DMS153 (cell line): ENCODE results near the gene CYSRT1.
"Not testable (repeated sequence)": the region's sequence is repeated elsewhere in the genome, so short reads cannot be mapped to it uniquely, and the experiment has no call there.

Experiments used
- DNase-seq: peaks from one replicate; lab custom pipeline; 2025; lab: John Stamatoyannopoulos, UW

CYSRT1 gene

DNA sequence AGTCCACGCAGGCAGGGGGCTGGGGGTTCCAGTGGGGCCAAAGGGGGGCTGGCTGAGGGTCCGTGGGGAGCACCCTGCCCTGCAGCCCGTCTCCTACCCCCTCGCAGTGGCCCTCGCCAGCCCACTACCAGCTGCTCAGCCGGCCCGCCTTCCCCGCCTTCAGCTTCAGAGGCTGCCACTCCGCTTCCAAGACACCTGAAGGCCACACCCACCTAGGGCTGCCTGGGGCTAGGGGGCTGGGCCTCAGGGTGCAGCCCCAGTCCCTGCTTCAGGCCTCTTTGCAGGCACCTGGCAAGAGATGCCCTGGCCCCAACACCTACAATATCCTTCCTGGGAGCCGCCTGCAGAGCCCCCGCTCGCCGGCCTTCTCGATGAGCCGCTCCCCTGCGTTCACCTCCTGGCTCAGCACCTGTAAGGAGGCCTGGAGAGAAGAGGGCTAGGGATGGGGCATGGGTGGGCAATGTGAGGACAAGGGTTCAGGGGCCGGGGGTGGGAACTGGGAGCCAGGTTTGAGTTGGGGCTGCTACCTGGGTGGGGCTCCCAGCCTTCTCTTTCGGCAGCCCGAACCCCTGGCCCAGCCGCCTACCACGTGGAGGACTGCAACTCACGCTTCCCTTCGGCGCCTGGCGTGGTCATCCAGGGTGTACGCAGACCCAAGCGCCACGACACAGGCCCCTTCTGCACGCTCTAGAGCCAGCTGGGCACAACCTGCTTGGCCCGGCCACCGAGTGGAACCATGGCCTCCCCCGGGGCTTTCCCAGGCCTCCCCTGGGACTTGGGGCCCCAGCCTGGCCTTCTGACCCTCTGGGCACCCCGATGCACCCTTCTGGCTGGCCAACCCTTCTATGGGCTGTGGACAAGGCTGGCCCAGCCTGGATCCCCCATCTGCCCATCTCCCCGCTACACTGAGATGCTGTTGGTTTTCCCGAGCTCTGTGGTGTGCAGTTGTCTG is 27.9 kb downstream of the CYSRT1 start:
- DNase-seq: no peak

GRCh38 chr9:137253717-137254623 is 29.0 kb downstream of the CYSRT1 start:
- no peak for DNase-seq

DNA sequence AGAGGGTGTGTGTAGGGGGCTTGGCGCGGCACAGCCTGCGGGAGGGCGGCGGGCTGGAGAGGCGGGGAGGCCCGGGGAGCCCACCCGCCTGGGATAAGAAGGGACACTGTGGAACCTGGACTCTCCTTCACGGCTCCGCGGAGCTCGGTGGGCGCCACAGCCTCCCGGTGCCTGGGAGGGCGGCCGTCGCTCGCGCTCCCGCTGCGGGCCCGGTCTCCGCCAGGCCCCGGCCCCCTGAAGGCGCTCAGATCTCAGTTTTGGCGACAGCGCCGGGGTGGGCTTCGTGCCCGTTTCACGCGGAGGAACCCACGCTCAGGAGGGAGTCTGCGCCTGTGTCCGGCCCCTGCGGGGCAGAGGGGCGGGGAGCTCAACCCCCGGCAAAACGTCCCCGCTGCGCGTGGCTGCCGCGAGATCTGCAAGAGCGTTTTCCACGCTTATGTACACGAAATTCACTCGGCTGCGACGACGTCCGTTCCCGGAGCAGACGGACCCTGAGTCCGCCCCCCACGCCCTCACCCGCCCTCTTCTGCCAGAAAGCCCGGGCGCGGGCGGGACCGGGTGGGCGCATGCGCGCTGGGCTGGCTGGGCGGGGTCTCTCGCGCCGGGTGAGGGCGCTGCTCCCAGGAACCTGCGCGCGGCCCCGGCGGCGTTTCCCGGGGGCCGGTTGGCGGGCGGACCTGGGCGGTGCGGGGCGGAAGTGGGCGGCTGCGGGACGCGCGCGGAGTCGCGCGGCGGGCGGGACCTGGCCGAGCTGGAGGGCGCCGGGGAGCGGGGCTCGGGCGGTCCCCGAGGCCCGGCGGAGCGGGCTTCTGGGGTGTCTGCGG is 29.9 kb downstream of the CYSRT1 start, which contains the start of gene NELFB:
NELFB (plus strand) TSS at position 704 of the 824 bp plus-strand sequence.
- peak; percentile 76 for DNase-seq

DNA sequence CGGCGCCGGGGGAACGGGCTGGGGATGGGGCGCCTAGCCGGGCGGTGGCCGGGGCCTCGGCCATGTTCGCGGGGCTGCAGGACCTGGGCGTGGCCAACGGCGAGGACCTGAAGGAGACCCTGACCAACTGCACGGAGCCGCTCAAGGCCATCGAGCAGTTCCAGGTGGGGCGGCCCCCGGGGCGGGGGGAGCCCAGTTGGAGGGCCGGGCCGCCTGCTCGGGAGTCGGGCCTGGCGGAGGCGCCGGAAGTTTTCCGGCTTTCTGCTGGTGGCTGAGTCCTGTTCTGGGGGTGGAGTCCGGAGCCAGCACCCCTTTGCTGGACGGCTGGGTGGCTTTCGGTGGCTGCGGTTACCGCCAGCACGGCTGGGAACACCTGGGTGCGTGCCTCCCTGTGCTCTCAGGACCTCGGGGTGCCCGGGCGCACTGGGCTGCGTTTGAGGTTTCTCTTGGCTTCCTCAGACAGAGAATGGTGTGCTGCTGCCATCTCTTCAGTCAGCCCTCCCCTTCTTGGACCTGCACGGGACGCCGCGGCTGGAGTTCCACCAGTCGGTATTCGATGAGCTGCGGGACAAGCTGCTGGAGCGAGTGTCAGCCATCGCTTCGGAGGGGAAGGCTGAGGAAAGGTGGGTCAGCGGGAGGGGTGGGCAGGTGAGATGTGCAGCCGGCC is 30.6 kb downstream of the CYSRT1 start:
- no peak for DNase-seq

DNA sequence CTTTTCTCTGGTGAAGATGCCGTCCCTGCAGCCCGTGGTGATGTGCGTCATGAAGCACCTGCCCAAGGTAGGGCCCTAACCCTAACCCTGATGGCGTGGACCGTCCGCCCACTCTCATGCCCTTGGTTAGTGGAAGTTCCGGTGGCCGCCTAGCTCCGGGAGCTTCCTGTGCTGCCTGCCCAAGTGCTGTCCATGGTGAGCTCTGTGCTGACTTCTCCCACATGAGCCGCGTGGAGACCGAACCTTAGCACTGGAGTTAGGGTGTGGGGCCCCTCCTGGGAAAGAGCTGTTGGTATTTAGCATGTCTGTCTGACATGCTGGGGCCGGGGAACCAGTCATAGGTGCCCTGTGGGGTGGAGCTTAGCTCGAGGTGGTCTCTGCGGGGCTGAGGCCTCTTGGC is 31.4 kb downstream of the CYSRT1 start:
- DNase-seq: no peak

DNA sequence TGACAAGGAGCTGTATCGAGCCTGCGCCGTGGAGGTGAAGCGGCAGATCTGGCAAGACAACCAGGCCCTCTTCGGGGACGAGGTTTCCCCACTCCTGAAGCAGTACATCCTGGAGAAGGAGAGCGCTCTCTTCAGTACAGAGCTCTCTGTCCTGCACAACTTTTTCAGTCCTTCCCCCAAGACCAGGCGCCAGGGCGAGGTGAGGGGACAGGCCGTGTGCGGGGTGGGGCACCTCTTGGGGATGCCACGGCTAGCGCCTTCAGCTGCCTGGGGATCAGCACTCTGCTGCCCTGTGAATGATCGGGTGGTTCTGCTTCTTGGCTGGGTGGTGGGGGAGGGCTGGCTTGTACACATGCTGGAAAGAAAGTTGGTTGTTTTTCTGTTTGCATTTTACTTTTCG is 31.9 kb downstream of the CYSRT1 start:
- no peak for DNase-seq

- DNase-seq: not testable (repeated sequence)
These were observed 37.4 kb downstream of the CYSRT1 start for GRCh38 chr9:137262173-137262908.

DNA sequence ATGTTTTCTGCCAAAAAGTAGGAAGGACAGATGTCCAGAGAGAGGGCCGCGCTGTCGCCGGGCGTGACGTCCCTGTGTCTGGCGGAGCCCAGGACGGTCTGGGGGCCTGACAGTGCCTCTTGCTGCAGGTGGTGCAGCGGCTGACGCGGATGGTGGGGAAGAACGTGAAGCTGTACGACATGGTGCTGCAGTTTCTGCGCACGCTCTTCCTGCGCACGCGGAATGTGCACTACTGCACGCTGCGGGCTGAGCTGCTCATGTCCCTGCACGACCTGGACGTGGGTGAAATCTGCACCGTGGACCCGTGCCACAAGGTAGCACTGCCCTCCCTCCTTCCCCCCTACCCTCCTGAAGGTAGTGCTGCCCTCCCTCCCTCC is 37.9 kb downstream of the CYSRT1 start:
- DNase-seq: no peak

GRCh38 chr9:137263506-137263905 is 38.5 kb downstream of the CYSRT1 start:
- no peak for DNase-seq

DNA sequence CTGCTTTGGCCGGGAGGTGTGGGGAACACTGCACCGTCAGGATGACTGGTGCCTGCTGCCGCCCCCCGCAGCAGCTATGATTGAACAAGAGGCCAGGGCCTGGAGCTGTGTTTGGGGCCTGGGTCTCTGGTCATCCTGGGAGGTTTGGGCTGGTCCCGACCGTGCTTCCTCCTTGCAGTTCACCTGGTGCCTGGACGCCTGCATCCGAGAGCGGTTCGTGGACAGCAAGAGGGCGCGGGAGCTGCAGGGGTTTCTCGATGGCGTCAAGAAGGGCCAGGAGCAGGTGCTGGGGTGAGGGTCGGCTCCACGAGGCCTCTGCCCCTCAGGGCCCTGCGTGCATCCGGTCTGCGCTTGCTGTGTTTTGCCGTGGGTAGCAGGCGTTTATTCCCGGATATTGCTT is 39.1 kb downstream of the CYSRT1 start:
- no peak for DNase-seq

GRCh38 chr9:137265496-137266161 is 40.7 kb downstream of the CYSRT1 start:
- no peak for DNase-seq

DNA sequence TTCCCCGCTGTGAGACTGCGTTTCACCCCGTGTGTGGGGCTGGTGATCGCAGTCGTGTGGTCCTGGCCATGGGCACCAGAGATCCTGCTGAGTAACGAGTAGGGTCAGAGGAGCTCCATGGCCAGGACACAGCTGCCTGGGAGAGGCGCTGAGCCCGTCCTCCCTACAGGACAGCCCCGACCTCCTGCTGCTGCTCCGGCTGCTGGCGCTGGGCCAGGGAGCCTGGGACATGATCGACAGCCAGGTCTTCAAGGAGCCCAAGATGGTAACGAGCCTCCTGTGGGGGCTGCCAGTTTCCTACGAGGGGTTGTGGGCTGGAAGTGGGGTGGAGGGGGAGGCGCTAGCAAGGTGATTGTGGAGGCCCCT is 41.2 kb downstream of the CYSRT1 start:
- DNase-seq: no peak

- no peak for DNase-seq
These were observed 41.8 kb downstream of the CYSRT1 start for GRCh38 chr9:137266585-137267453.

- no peak for DNase-seq
These were observed 43.0 kb downstream of the CYSRT1 start for GRCh38 chr9:137267933-137268355.

DNA sequence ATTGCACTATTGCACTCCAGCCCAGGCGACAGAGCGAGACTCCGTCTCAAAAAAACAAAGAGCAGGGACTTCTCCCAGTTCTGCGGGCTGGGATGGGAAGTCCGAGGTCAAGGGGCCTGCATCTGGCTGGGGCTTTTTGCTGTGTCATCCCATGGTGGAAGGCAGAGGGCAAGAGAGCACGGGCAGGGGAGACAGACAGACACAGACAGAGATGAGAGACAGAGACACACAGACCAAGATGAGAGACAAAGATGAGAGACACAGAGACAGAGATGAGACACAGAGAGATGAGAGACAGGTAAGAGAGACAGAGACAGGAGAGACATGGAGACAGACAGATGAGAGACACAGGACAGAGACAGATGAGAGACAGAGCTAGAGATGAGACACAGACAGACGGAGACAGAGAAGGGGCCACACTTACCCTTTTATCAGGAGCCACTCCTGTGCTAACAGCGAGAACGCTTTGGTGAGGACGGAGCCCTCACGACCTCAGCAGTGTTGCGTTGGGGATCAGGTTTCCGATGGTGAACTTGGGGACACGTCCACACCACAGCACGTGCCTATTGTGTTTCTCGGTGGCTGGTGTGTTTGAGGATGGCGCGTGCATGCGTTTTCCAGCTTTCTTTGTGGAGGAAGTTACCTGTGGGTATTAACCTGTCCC is 43.7 kb downstream of the CYSRT1 start:
- no peak for DNase-seq

GRCh38 chr9:137269231-137269772 is 44.3 kb downstream of the CYSRT1 start:
- peak; percentile 66 for DNase-seq

- DNase-seq: no peak
These were observed 46.1 kb downstream of the CYSRT1 start for GRCh38 chr9:137270929-137271695.
